ENCODE measurements around the gene CDX4.
"Not testable (repeated sequence)": the region's sequence is repeated elsewhere in the genome, so short reads cannot be mapped to it uniquely, and the experiment has no call there.

The CDX4 gene, protein sequence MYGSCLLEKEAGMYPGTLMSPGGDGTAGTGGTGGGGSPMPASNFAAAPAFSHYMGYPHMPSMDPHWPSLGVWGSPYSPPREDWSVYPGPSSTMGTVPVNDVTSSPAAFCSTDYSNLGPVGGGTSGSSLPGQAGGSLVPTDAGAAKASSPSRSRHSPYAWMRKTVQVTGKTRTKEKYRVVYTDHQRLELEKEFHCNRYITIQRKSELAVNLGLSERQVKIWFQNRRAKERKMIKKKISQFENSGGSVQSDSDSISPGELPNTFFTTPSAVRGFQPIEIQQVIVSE

DNA sequence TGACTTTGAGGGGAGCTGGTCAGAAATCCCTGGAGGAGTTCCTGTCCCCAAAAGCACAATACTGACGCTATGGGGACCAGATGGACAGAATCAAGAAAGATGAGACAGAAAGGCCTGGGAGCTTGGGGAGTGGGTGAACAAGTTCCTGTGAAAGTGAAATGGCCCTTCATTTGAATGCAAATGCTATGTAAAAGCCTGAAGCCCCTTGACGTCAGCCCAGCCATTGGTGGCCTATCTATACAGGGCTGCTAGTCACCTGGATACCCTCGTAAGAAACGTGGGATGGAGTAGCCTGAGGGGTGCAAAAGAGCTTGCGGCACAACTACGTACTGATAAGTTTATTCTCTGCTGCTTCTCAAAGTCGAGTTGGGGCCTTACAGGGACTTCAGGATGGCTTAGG, at the start of gene CDX4:
Gene CDX4 (plus strand): TSS at position 223 of the 400 bp plus-strand sequence. CDS start 201 bp downstream, outside the sequence.
- no peak for DNase-seq

- no peak for DNase-seq
Observed at GRCh38 chrX:73398185-73398914, 48.5 kb upstream of the CDX4 start.

DNA sequence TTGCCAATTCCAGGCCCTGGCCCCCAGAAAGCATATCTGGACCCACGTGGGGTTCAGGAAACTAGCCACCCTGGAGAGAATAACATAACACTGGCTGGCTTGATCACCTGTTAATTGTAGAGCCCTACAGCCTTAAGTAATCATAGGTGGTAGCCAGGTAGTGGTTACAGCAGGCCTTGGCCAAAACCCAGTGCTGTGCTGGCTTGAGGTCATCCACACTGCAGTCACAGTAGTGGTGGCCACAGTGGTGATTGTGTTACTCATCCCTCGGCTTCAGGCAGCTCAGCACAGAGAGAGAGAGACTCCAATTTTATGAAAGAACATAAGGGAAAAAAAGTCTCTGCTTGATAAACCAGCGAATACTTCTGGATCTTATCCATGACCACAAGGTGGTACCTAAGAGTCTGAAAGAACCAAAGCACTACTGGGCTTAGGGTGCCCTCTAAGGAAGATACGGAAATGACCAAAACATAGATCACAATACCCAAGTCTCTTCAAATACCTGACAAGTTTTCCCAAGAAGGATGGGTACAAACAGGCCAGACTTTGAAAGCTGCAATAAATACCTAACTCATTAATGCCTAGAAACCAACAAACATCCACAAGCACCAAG, 46.6 kb upstream of the CDX4 start:
- DNase-seq = no peak

DNA sequence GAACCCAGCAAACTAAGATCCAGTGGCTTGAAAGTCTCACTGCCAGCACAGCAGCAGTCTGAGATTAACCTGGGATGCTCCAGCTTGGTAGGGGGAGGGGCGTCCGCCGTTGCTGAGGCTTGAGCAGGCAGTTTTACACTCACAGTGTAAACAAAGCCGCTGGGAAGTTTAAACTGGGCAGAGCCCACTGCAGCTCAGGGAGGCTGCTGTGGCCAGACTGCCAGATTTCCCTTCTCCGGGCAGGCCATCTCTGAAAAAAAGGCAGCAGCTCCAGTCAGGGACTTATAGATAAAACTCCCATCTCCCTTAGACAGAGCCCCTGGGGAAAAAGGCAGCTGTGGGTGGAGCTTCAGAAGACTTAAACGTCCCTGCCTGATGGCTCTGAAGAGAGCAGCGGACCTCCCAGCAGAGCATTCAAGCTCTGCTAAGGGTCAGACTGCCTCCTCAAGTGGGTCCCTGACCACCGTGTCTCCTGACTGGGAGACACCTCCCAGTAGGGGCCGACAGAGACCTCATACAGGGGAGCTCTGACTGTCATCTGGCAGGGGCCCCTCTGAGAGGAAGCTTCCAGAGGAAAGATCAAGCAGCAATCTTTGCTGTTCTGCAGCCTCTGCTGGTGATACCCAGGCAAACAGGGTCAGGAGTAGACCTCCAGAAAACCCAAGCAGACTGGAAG, 45.1 kb upstream of the CDX4 start:
- no peak for DNase-seq

- DNase-seq = no peak
Observed at GRCh38 chrX:73412930-73413329, 33.9 kb upstream of the CDX4 start.

DNA sequence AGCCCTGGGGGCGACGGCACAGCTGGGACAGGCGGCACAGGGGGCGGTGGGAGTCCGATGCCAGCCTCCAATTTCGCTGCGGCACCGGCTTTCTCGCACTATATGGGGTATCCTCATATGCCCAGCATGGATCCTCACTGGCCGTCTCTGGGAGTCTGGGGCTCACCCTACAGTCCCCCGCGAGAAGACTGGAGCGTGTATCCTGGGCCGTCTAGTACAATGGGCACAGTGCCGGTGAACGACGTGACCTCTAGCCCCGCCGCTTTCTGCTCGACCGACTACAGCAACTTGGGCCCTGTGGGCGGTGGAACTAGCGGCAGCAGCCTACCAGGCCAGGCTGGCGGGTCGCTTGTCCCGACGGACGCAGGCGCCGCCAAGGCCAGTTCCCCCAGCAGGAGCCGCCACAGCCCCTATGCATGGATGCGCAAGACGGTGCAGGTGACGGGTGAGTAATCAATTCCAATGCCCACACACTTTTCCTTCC, 500 bp downstream of the CDX4 start:
- DNase-seq = no peak

DNA sequence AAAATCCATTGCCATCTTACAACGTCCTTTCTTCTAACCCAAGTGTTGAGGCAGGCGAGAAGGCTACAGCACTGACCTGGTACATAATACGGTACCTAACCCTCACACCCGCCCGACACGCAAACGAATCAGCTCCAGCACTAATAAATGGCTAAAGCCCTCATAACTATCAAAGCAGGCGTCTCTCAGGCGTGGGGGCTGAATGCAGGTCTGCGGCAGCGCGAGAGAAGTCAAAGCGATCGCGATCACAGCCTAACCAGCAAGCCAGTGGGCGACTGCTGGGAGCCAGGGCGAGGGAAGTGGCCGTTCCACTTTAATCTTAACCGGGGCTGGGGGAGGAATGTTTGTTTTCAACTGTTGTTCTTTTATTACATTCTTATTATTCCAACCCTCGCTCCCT, 1.5 kb downstream of the CDX4 start:
- no peak for DNase-seq

DNA sequence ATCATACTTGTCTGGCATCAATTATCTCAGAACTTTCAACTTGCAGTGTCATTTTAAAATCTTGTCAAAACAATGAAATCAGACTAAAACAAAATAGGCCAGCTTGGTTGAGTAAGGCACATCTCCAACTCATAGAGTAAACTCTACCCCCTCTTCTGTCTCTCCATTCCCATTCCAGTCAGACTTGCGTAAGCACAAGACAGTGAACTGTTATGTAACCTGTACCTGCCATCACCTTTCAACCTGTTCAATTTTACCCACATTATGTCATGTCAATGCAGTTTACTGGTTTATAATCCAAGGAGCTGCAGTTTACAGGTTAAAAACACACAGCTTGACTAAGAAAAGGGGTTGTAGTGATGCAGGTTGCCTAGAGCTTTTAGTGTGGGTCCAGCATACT, 8.3 kb downstream of the CDX4 start:
- no peak for DNase-seq

- no peak for DNase-seq
Observed at GRCh38 chrX:73457306-73457705, 10.5 kb downstream of the CDX4 start.

DNA sequence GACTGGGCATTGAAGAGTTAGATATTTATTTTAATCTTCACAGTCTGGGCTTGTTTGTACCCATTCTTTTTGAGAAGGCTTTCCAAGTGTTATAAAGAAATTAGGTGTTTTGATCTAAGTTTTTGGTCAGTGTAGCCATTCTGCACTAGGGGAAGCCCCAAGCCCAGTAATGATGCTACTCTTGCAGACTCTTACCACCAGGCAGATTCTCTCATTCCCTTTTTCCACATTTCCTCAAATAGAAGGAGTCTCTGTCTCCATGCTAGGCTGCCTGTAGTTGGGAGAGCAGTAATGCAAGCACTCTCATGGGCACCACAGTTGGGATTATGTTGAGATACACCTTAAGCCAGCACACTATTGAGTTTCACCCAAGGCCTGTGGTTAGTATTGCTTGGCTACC, 21.5 kb downstream of the CDX4 start:
- no peak for DNase-seq

- no peak for DNase-seq
Observed at GRCh38 chrX:73478961-73479360, 32.1 kb downstream of the CDX4 start.

DNA sequence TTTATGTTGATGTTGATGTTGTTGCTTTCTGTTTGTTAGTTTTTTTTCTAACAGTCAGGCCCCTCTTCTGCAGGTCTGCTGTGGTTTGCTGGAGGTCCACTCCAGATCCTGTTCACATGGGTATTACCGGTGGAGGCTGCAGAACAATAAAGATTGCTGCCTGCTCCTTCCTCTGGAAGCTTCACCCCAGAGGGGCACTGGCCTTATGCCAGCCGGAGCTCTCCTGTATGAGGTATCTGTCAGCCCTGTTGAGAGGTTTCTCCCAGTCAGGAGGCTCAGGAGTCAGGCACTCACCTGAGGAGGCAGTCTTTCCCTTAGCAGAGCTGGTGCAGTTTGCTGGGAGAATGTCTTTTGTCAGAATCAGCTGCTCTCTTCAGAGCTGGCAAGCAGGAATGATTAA, 34.7 kb downstream of the CDX4 start:
- DNase-seq = no peak

GRCh38 chrX:73490661-73491060, 43.8 kb downstream of the CDX4 start:
- no peak for DNase-seq

DNA sequence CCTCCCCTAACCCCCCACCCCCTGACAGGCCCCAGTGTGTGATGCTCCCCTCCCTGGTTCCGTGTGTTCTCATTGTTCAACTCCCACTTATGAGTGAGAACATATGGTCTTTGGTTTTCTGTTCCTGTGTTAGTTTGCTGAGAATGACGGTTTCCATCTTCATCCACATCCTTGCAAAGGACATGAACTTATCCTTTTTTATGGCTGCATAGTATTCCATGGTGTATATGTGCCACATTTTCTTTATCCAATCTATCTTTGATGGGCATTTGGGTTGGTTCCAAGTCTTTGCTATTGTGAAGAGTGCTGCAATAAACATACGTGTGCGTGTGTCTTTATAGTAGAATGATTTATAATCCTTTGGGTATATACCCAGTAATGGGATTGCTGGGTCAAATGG, 45.3 kb downstream of the CDX4 start:
- not testable (repeated sequence) for DNase-seq

Measured in activated CD4-positive, alpha-beta T cell treated with anti-CD3 and anti-CD28 coated beads, Interleukin-2, amount 50 U/mL, for 48 hours (primary cell).